ENCODE results near the gene H2BK1.

Gene H2BK1

GRCh38 chr7:151177310-151177709, 33.0 kb downstream of the H2BK1 start:
- no peak for DNase-seq (ENCODE audit: low read depth)

GRCh38 chr7:151176401-151176800, 33.9 kb downstream of the H2BK1 start:
- DNase-seq (ENCODE audit: low read depth), result no peak

- DNase-seq (ENCODE audit: low read depth), result no peak
These were observed 34.4 kb downstream of the H2BK1 start for GRCh38 chr7:151175793-151176311.

- DNase-seq (ENCODE audit: low read depth), result no peak
These were observed 35.1 kb downstream of the H2BK1 start for GRCh38 chr7:151175047-151175792.

GRCh38 chr7:151174246-151175046, 35.8 kb downstream of the H2BK1 start:
- DNase-seq (ENCODE audit: low read depth), result no peak

GRCh38 chr7:151173386-151174245, 36.7 kb downstream of the H2BK1 start:
- DNase-seq (ENCODE audit: low read depth), result no peak

GRCh38 chr7:151172273-151173141, 37.8 kb downstream of the H2BK1 start:
- DNase-seq (ENCODE audit: low read depth), result peak; percentile 77

- no peak for DNase-seq (ENCODE audit: low read depth)
These were observed 41.5 kb downstream of the H2BK1 start for GRCh38 chr7:151168787-151169162.

- DNase-seq (ENCODE audit: low read depth), result peak; percentile 48
These were observed 42.1 kb downstream of the H2BK1 start for GRCh38 chr7:151168003-151168786.

- DNase-seq (ENCODE audit: low read depth), result no peak
These were observed 42.9 kb downstream of the H2BK1 start, which contains the start of gene GBX1 for GRCh38 chr7:151167197-151167961. Gene GBX1, minus strand, starts transcription at chr7:151167694. Its CDS starts 146 bp downstream, at chr7:151167548.

- DNase-seq (ENCODE audit: low read depth), result no peak
These were observed 43.6 kb downstream of the H2BK1 start for GRCh38 chr7:151166629-151167196.

- DNase-seq (ENCODE audit: low read depth), result no peak
These were observed 48.5 kb downstream of the H2BK1 start for GRCh38 chr7:151161757-151162156.
